ENCODE data around the gene ANKRD52.

GRCh38 chr12:56193025-56193578 is 65.1 kb downstream of the ANKRD52 start:
- TF ChIP-seq CTCF (IDR thresholded peaks at IDR 0.05) (peak; percentile 93), POLR2A (IDR thresholded peaks at IDR 0.05; ENCODE audit: low read length) (no peak), EP300 (IDR thresholded peaks at IDR 0.05) (no peak), ZC3H11A (IDR thresholded peaks at IDR 0.05) (no peak), JUN (IDR thresholded peaks at IDR 0.05) (no peak), ZNF302 (CRISPR knock-in tag; IDR thresholded peaks at IDR 0.05) (no peak)

Data from A549 (cell line).